ENCODE measurements around the gene TRAPPC2L. TPM values are rescaled to one million over a fixed set of nuclear protein-coding genes. Genes with fewer than 3 reads are reported as not detected.

The TRAPPC2L gene
- total and polyA plus RNA-seq, 2 of the 13 experiments (the other 11 are each of a cell fraction or from before 2014, with no cell fraction given), result 96.3 to 107 TPM

GRCh38 chr16:88811769-88812512, 45.0 kb upstream of the TRAPPC2L start, which contains the start of gene APRT (continued):
- TF ChIP-seq TBX2 (CRISPR knock-in tag; IDR thresholded peaks at IDR 0.05; ENCODE audit: borderline replicate concordance), result peak; percentile 44
- TF ChIP-seq ZNF597 (CRISPR knock-in tag; IDR thresholded peaks at IDR 0.05), result no peak
- peak; percentile 23 for TF ChIP-seq FOXP4 (CRISPR knock-in tag; IDR thresholded peaks at IDR 0.05)
- peak; percentile 18; the same call in 1 of the 2 replicates for TF ChIP-seq ETS1 (CRISPR knock-in tag; IDR thresholded peaks at IDR 0.05)
- TF ChIP-seq RFX5 (IDR thresholded peaks at IDR 0.05; ENCODE audit: low read depth, low read length), result no peak; the same call in 1 of the 2 replicates
- peak; percentile 42 for TF ChIP-seq PTBP1 (IDR thresholded peaks at IDR 0.05; ENCODE audit: low read depth, low read length, poor library complexity, severe bottlenecking)
- TF ChIP-seq ZMAT5 (CRISPR knock-in tag; IDR thresholded peaks at IDR 0.05; ENCODE audit: borderline replicate concordance, low read depth), result no peak
- peak; percentile 96 for TF ChIP-seq POLR2AphosphoS5 (IDR thresholded peaks at IDR 0.05; ENCODE audit: low read depth, low read length)
- TF ChIP-seq KDM4B (CRISPR knock-in tag; IDR thresholded peaks at IDR 0.05), result no peak
- TF ChIP-seq ZKSCAN8 (CRISPR knock-in tag; IDR thresholded peaks at IDR 0.05; ENCODE audit: borderline replicate concordance), result peak; percentile 43; the same call in 1 of the 2 replicates
- TF ChIP-seq FOXM1 (CRISPR knock-in tag; IDR thresholded peaks at IDR 0.05), result peak; percentile 58; the same call in 1 of the 2 replicates
- peak; percentile 72 for TF ChIP-seq HDAC2 (CRISPR knock-in tag; IDR thresholded peaks at IDR 0.05)
- peak; percentile 14 for TF ChIP-seq ZNF333 (CRISPR knock-in tag; IDR thresholded peaks at IDR 0.05; ENCODE audit: borderline replicate concordance)
- TF ChIP-seq BATF2 (CRISPR knock-in tag; IDR thresholded peaks at IDR 0.05), result peak; percentile 96; the same call in 1 of the 2 replicates
- TF ChIP-seq ERF (CRISPR knock-in tag; IDR thresholded peaks at IDR 0.05), result peak; percentile 92
- no peak for TF ChIP-seq RAD51 (IDR thresholded peaks at IDR 0.05; ENCODE audit: borderline replicate concordance)
- no peak; the same call in none of the 2 replicates for TF ChIP-seq KMT2A (CRISPR knock-in tag; IDR thresholded peaks at IDR 0.05)
- peak; percentile 78 for TF ChIP-seq ZNF781 (CRISPR knock-in tag; IDR thresholded peaks at IDR 0.05; ENCODE audit: borderline replicate concordance, not compliant biosample characterization)
- TF ChIP-seq, protein P1, sequence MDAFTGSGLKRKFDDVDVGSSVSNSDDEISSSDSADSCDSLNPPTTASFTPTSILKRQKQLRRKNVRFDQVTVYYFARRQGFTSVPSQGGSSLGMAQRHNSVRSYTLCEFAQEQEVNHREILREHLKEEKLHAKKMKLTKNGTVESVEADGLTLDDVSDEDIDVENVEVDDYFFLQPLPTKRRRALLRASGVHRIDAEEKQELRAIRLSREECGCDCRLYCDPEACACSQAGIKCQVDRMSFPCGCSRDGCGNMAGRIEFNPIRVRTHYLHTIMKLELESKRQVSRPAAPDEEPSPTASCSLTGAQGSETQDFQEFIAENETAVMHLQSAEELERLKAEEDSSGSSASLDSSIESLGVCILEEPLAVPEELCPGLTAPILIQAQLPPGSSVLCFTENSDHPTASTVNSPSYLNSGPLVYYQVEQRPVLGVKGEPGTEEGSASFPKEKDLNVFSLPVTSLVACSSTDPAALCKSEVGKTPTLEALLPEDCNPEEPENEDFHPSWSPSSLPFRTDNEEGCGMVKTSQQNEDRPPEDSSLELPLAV (CRISPR knock-in tag; conservative IDR thresholded peaks at IDR 0.05; ENCODE audit: low read depth), result no peak
- TF ChIP-seq ZNF691 (CRISPR knock-in tag; IDR thresholded peaks at IDR 0.05; ENCODE audit: borderline replicate concordance, low read depth), result peak; percentile 90; the same call in 1 of the 2 replicates
- TF ChIP-seq SAP130 (CRISPR knock-in tag; IDR thresholded peaks at IDR 0.05; ENCODE audit: low read depth), result peak; percentile 87

Data from HepG2 (cell line).